ENCODE results near the gene PDE7B.

Gene PDE7B

DNA sequence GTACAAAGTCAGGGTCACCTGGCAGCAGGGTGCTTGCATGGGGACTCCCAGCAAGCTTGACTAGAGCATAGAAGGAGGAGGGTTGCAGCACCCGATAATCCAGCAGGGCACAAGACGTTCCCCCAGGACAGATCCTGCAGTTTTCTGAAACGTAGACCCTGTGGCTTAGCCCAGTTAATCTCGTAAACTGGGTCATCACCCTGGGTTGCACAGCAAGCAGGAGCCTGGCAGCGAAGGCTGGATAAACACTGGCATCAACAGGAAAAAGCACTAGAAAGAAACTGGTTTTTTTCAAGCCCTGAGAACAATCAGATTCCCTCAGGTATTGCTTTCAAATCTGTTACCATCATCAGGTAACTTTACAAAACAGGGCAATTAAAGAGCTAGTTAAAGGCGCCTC, 92.6 kb downstream of the PDE7B start:
- Histone ChIP-seq H3K9ac (ENCODE audit: low read depth, low read length, poor library complexity, severe bottlenecking) (no peak overlapping the region), H3K36me3 (ENCODE audit: insufficient read depth, low read length) (no peaks in the 10 kb centered on the region), H2AFZ (ENCODE audit: low read length) (no peak overlapping the region), H3K9me2 (replicated peaks; ENCODE audit: low read depth, low read length) (no peaks in the 10 kb centered on the region), H3F3A (ENCODE audit: low read depth) (no peaks in the 10 kb centered on the region), H3K79me2 (ENCODE audit: insufficient read depth, low read length) (no peaks in the 10 kb centered on the region), H4K20me1 (ENCODE audit: insufficient read depth, low read length, poor library complexity, severe bottlenecking) (no peaks in the 10 kb centered on the region), H3K4me1 (ENCODE audit: insufficient read depth, low read length, poor library complexity, severe bottlenecking) (no peaks in the 10 kb centered on the region), H3K27me3 (ENCODE audit: insufficient read depth, low read length, poor library complexity, severe bottlenecking) (no peaks in the 10 kb centered on the region), H3K4me2 (ENCODE audit: low read depth, low read length, poor library complexity, severe bottlenecking) (no peak overlapping the region), H3K9me3 (ENCODE audit: insufficient read depth, low read depth, low read length) (no peaks in the 10 kb centered on the region), H3K4me3 (ENCODE audit: low read length, poor library complexity, severe bottlenecking) (no peak overlapping the region)
- TF ChIP-seq, protein P1, sequence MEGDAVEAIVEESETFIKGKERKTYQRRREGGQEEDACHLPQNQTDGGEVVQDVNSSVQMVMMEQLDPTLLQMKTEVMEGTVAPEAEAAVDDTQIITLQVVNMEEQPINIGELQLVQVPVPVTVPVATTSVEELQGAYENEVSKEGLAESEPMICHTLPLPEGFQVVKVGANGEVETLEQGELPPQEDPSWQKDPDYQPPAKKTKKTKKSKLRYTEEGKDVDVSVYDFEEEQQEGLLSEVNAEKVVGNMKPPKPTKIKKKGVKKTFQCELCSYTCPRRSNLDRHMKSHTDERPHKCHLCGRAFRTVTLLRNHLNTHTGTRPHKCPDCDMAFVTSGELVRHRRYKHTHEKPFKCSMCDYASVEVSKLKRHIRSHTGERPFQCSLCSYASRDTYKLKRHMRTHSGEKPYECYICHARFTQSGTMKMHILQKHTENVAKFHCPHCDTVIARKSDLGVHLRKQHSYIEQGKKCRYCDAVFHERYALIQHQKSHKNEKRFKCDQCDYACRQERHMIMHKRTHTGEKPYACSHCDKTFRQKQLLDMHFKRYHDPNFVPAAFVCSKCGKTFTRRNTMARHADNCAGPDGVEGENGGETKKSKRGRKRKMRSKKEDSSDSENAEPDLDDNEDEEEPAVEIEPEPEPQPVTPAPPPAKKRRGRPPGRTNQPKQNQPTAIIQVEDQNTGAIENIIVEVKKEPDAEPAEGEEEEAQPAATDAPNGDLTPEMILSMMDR (conservative IDR thresholded peaks at IDR 0.05; ENCODE audit: low read length) = no peak
- TF ChIP-seq EZH2phosphoT487 (IDR thresholded peaks at IDR 0.05; ENCODE audit: borderline replicate concordance) = no peak

DNA sequence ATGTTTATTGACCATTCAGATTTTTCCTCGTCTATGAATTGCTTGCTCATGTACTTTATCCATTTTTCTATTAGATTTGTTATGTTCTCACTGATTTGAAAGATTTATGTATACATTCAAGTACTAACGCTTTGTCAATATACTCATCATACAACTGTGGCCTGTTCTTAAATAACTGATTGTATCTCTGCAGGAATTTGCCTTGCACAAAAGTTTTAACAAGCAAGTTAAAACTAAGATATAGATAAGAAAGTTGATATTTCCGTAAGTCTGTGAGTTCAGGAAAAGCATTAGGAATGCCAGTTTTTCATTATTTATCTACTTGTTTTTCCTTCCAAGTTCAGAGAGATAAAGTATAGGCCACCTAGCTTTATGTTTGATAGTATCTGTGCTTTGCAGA, 95.2 kb downstream of the PDE7B start:
- no peak overlapping the region for H3K4me2 ChIP-seq (ENCODE audit: low read depth, low read length, poor library complexity, severe bottlenecking)
- no peak overlapping the region for H3K9ac ChIP-seq (ENCODE audit: low read depth, low read length, poor library complexity, severe bottlenecking)
- TF ChIP-seq EZH2phosphoT487 (IDR thresholded peaks at IDR 0.05; ENCODE audit: borderline replicate concordance) = no peak
- TF ChIP-seq, protein P1 (conservative IDR thresholded peaks at IDR 0.05; ENCODE audit: low read length) = no peak
- H3K4me1 ChIP-seq (ENCODE audit: insufficient read depth, low read length, poor library complexity, severe bottlenecking) = no peaks in the 10 kb centered on the region
- no peaks in the 10 kb centered on the region for H3K36me3 ChIP-seq (ENCODE audit: insufficient read depth, low read length)
- H3K4me3 ChIP-seq (ENCODE audit: low read length, poor library complexity, severe bottlenecking) = no peak overlapping the region
- no peak overlapping the region for H2AFZ ChIP-seq (ENCODE audit: low read length)
- no peaks in the 10 kb centered on the region for H3K9me3 ChIP-seq (ENCODE audit: insufficient read depth, low read depth, low read length)
- H3K79me2 ChIP-seq (ENCODE audit: insufficient read depth, low read length) = no peaks in the 10 kb centered on the region
- H3F3A ChIP-seq (ENCODE audit: low read depth) = no peaks in the 10 kb centered on the region
- H3K9me2 ChIP-seq (replicated peaks; ENCODE audit: low read depth, low read length) = no peaks in the 10 kb centered on the region
- H3K27me3 ChIP-seq (ENCODE audit: insufficient read depth, low read length, poor library complexity, severe bottlenecking) = no peaks in the 10 kb centered on the region
- H4K20me1 ChIP-seq (ENCODE audit: insufficient read depth, low read length, poor library complexity, severe bottlenecking) = no peaks in the 10 kb centered on the region

DNA sequence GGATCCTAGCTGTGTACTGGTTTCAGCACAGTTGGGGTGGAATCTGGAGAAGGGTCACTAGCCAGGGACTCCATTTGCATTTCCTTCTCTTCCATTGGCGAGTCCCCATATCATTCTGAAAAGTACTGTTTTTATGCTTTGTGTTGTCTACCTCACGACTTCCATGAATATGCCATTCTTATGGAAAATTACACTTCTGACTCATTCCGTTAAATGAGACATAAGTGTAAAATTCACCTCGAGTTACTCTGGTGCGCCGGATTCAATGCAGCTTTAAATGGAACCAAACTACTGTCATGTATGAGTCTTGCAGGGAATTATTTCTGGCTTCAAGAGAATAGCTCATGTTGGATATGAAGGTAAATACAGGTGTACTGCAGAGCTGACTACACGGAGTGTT, 99.2 kb downstream of the PDE7B start:
- no peak overlapping the region for H3K4me3 ChIP-seq (ENCODE audit: low read length, poor library complexity, severe bottlenecking)
- H3K9ac ChIP-seq (ENCODE audit: low read depth, low read length, poor library complexity, severe bottlenecking) = no peak overlapping the region
- no peaks in the 10 kb centered on the region for H3K9me2 ChIP-seq (replicated peaks; ENCODE audit: low read depth, low read length)
- no peaks in the 10 kb centered on the region for H3K36me3 ChIP-seq (ENCODE audit: insufficient read depth, low read length)
- no peaks in the 10 kb centered on the region for H3K9me3 ChIP-seq (ENCODE audit: insufficient read depth, low read depth, low read length)
- TF ChIP-seq EZH2phosphoT487 (IDR thresholded peaks at IDR 0.05; ENCODE audit: borderline replicate concordance) = no peak
- TF ChIP-seq, protein P1 (conservative IDR thresholded peaks at IDR 0.05; ENCODE audit: low read length) = no peak
- no peak overlapping the region for H2AFZ ChIP-seq (ENCODE audit: low read length)
- H3K4me1 ChIP-seq (ENCODE audit: insufficient read depth, low read length, poor library complexity, severe bottlenecking) = no peaks in the 10 kb centered on the region
- no peaks in the 10 kb centered on the region for H3K79me2 ChIP-seq (ENCODE audit: insufficient read depth, low read length)
- H3K4me2 ChIP-seq (ENCODE audit: low read depth, low read length, poor library complexity, severe bottlenecking) = no peak overlapping the region
- H3K27me3 ChIP-seq (ENCODE audit: insufficient read depth, low read length, poor library complexity, severe bottlenecking) = no peaks in the 10 kb centered on the region
- H4K20me1 ChIP-seq (ENCODE audit: insufficient read depth, low read length, poor library complexity, severe bottlenecking) = no peaks in the 10 kb centered on the region
- H3F3A ChIP-seq (ENCODE audit: low read depth) = no peaks in the 10 kb centered on the region
